GM20000 (cell line): Measurements from ENCODE around the gene SELPLG.

Experiments used
- DNase-seq: peaks from one replicate; pipeline ENCODE4 v3.0.0; 2012; ENCODE audit warnings: low spot score
- TF ChIP-seq, protein P1 (sequence below): IDR thresholded peaks from 2 replicates; pipeline ENCODE4 v1.5.1; 2012; ENCODE audit warnings: mild to moderate bottlenecking, control low read depth; ENCODE audit errors: extremely low read depth, missing control alignments

Gene SELPLG

GRCh38 chr12:108618079-108618952 is 15.4 kb downstream of the SELPLG start:
- TF ChIP-seq, protein P1, sequence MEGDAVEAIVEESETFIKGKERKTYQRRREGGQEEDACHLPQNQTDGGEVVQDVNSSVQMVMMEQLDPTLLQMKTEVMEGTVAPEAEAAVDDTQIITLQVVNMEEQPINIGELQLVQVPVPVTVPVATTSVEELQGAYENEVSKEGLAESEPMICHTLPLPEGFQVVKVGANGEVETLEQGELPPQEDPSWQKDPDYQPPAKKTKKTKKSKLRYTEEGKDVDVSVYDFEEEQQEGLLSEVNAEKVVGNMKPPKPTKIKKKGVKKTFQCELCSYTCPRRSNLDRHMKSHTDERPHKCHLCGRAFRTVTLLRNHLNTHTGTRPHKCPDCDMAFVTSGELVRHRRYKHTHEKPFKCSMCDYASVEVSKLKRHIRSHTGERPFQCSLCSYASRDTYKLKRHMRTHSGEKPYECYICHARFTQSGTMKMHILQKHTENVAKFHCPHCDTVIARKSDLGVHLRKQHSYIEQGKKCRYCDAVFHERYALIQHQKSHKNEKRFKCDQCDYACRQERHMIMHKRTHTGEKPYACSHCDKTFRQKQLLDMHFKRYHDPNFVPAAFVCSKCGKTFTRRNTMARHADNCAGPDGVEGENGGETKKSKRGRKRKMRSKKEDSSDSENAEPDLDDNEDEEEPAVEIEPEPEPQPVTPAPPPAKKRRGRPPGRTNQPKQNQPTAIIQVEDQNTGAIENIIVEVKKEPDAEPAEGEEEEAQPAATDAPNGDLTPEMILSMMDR: peak; percentile 75
- peak; percentile 72 for DNase-seq

DNA sequence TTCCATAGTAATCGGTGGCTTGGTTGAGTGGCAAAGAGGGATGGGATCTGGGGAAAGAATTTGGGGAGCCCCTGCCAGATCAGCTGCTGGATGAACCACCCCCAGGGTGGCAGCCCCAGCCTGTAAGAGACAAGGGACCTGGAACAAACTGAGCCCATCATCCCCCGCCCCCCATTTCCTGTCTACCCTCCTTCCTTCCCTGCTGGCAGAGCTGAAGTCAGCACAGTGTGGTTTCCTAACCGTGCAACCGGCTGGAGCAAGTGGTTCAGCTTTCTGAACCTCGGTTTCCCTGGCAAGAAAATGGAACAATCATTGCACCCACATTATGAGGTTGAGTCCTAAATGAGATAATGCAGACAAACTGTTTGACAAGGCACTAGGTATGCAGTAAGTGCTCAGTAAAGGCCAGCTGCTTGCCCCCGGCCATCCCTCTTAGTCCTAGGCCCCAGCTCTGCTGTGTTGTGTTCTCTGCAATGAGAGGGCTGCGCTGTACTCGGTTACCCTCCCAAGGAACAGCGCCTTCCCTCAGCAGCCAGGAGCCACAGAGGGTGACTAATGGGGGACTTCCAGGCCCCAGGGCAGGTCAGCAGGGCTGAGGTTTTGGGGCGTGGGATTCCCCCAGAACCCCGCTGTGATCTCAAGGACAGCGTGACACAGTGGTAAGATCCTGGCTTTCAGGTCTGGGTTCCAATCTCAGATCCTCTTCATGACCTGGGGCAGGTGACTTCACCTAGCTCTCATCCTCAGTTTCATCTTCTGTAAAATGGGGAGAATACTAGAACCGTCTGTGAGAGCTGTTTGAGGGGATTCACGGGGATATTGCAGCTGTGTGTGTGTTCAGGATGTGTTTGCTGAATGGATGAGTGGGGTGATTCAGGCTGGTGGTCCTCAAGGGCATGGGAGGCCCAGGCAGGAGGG is 16.5 kb downstream of the SELPLG start:
- DNase-seq: peak; percentile 87
- TF ChIP-seq, protein P1: no peak

DNA sequence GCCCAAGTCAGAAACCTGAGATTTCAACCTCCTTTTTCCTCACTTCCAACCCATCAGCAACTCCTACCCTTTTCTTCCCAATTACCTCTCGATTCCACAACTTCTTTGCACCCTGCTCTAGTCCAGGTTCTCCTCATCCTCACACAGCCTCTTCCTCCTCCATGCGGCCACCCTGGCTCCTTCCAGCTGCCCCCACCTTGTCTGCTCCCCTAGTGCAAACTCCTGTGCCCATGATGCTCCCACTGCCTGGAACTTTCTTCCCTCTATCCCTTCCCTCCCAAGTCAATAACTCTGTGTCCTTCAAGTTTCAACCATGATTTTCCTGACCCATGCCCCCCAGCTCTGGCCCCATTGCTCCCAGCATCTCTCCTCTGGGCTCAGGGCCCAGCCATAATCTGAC is 17.3 kb downstream of the SELPLG start:
- TF ChIP-seq, protein P1: no peak
- no peak for DNase-seq

DNA sequence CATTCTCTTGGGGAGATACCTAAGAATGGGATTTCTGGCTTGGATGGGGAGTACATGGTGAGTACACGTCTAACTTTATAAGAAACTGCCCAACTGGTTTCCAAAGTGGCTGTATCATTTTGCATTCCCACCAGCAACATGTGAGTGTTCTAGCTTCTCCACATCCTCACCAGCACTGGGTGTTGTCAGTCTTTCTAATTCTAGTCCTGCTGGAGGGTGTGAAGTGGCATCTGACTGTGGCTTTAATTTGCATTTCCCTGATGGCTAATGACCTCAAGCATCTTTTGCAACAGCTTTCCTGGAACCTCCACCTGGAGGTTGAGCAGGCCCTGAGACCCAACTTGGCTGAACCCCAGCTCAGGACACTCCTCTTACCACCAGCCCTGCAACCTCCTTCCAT is 17.8 kb downstream of the SELPLG start:
- TF ChIP-seq, protein P1: no peak
- DNase-seq: no peak

GRCh38 chr12:108614639-108615038 is 19.1 kb downstream of the SELPLG start:
- TF ChIP-seq, protein P1: no peak
- DNase-seq: no peak

DNA sequence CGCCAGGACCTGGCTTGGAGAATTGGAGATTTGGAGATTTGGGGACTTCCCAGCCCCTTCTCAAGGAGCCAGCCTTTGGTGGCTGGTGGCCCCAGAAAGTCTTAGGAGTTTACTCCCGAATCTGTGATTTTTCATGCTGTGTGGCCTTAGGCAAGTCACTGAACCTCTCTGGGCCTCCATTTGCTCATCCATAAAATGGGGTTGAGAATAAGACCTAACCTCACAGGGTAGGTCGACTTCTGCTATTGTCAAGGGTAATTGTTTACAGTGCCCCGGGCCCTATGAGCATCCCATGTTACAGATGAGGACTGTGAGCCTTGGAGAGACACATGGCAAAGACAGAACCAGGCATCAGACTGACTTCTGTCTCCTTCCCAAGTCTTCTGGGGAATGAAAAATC is 19.7 kb downstream of the SELPLG start:
- DNase-seq: no peak
- TF ChIP-seq, protein P1: no peak

GRCh38 chr12:108613548-108613947 is 20.1 kb downstream of the SELPLG start:
- TF ChIP-seq, protein P1: no peak
- DNase-seq: no peak
